Omental fat pad (tissue), 4 donors: ENCODE data around the gene FAM83F. TPM values are rescaled to one million over a fixed set of nuclear protein-coding genes. Genes with fewer than 3 reads are reported as not detected.
A peak's percentile ranks its signal among the peaks of the same experiment; 100 is the strongest.
"Not testable (repeated sequence)": the region's sequence is repeated elsewhere in the genome, so short reads cannot be mapped to it uniquely, and the experiment has no call there.

Experiments
- ATAC-seq: fragments of 150-250 bp; one replicate; pipeline ENCODE4 v1.9.1; 2016; ENCODE audit warnings: mild to moderate bottlenecking, moderate library complexity; ENCODE audit not compliant: low FRiP score
- DNase-seq: peaks from one replicate; pipeline ENCODE4 v3.0.0-alpha.2; 2019; ENCODE audit warnings: low spot score
- total RNA-seq, 4 donors: library from RNA; depleted of rRNA; stranded (reverse); fragments of >200 nt; gene quantifications; one replicate each; pipeline ENCODE4 v1.1.0, GENCODE V29; 2016
- TF ChIP-seq, protein P1 (sequence below), 3 donors: fragments of 450-650 bp; IDR thresholded peaks; one replicate each; pipeline ENCODE4 v1.5.1; 2016 to 2017; ENCODE audit warnings: antibody characterized with exemption in 3 of 3, mild to moderate bottlenecking in 3 of 3, moderate library complexity in 2 of 3

FAM83F gene
- total RNA-seq, 4 donors from 2014 or later: 0.37 to 0.84 (median 0.57) TPM

- ATAC-seq: peak; percentile 40
- TF ChIP-seq, protein P1, sequence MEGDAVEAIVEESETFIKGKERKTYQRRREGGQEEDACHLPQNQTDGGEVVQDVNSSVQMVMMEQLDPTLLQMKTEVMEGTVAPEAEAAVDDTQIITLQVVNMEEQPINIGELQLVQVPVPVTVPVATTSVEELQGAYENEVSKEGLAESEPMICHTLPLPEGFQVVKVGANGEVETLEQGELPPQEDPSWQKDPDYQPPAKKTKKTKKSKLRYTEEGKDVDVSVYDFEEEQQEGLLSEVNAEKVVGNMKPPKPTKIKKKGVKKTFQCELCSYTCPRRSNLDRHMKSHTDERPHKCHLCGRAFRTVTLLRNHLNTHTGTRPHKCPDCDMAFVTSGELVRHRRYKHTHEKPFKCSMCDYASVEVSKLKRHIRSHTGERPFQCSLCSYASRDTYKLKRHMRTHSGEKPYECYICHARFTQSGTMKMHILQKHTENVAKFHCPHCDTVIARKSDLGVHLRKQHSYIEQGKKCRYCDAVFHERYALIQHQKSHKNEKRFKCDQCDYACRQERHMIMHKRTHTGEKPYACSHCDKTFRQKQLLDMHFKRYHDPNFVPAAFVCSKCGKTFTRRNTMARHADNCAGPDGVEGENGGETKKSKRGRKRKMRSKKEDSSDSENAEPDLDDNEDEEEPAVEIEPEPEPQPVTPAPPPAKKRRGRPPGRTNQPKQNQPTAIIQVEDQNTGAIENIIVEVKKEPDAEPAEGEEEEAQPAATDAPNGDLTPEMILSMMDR (IDR thresholded peaks at IDR 0.05): peak in 2 of 3 donors; percentile 24 to 65
Measured at GRCh38 chr22:40024201-40025061, 29.7 kb downstream of the FAM83F start.

DNA sequence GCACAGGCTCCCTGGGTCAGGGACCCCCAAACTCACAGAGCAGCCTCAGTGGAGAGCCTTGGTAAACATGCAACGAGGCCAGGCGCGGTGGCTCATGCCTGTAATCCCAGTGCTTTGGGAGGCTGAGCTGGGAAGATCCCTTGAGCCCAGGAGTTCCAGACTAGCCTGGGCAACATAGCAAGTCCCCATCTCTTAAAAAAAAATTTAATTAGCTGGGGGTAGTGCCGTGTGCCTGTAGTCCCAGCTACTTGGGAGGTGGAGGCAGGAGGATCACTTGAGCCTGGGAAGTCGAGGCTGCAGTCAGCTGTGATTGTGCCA lies 30.3 kb downstream of the FAM83F start:
- not testable (repeated sequence) for ATAC-seq, DNase-seq

More at GRCh38 chr22:40024201-40025061, 29.7 kb downstream of the FAM83F start:
- peak; percentile 34 for DNase-seq

- TF ChIP-seq, protein P1 (IDR thresholded peaks at IDR 0.05): no peak
- ATAC-seq (no peak), DNase-seq (no peak)
Measured at GRCh38 chr22:40025856-40026255, 31.1 kb downstream of the FAM83F start.

- ATAC-seq: no peak
- DNase-seq: no peak
- TF ChIP-seq, protein P1 (IDR thresholded peaks at IDR 0.05): no peak
Measured at GRCh38 chr22:40026641-40027040, 31.9 kb downstream of the FAM83F start.

- DNase-seq (no peak), ATAC-seq (no peak)
- TF ChIP-seq, protein P1 (IDR thresholded peaks at IDR 0.05): no peak
Measured at GRCh38 chr22:40027191-40028097, 32.7 kb downstream of the FAM83F start.

DNA sequence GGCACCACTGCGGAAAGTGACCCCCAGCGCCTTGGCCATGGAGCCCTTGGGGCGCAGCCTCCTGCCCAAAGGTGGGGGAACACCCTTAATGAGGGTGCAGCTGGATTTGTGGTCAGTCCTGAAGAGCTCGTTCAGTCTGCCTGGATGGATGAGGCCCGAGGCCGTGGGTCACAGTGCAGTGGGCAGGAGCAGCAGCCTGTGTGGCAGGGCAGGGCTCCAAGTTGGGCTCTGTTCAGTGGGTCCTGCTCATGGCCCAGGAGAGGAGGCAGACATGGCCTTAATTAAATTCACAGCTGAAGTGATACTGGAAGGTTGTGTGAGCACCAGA lies 33.3 kb downstream of the FAM83F start:
- DNase-seq: no peak
- TF ChIP-seq, protein P1 (IDR thresholded peaks at IDR 0.05): no peak
- ATAC-seq: no peak

DNA sequence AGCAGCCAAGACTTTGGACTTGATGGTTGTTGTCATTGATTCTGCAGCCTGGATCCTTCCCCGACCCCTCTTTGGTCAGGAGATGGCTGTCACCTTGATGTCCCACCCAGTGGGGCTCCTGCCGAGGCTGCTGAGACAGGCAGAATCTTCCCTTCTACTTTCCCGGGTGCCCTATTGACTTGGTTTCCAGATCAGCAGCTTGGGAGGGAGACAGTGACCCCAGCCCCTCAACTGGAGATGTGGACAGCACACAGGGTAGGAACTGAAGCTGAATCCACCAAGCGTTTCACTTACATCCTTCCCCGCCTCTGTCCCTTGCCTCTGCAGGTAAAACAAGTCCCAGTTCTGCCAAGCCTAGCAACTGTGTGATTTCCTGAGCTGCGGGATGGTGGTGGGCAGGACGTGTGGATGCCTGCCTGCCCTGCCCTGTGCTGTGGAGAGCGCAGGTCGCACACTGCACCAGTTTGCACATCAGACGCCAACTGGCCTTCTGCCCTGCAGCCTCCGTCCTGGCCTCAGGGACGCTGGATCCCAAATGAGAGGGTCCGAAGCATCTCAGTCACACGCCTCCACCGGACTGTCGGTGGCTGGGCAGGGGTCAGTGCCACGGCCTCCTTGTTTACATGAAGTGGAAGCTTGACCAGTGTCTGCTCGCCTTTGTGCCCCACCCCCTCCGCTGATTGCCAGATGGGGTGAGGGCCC lies 34.6 kb downstream of the FAM83F start:
- no peak for DNase-seq
- TF ChIP-seq, protein P1 (IDR thresholded peaks at IDR 0.05): no peak

More for the DNA sequence above, 34.6 kb downstream of the FAM83F start:
- ATAC-seq: no peak
